ENCODE measurements around the gene NR6A1.

- TF ChIP-seq ZBTB43 (CRISPR knock-in tag; conservative IDR thresholded peaks at IDR 0.05) (no peak), EP300 (IDR thresholded peaks at IDR 0.05; ENCODE audit: low read depth in 2 of 2, low read length in 2 of 2) (no peak), EP300 (CRISPR knock-in tag; IDR thresholded peaks at IDR 0.05; ENCODE audit: borderline replicate concordance) (no peak), RAD51 (IDR thresholded peaks at IDR 0.05; ENCODE audit: borderline replicate concordance) (no peak), ZNF280B (CRISPR knock-in tag; IDR thresholded peaks at IDR 0.05; ENCODE audit: borderline replicate concordance) (no peak), ZNF660 (CRISPR knock-in tag; IDR thresholded peaks at IDR 0.05; ENCODE audit: borderline replicate concordance, low read depth) (no peak)
Measured at GRCh38 chr9:124809741-124810500, 38.8 kb upstream of the NR6A1 start.
